Right renal cortex interstitium (tissue), 3 donors: ENCODE results near the gene FRMPD1. TPM values are rescaled to one million over a fixed set of nuclear protein-coding genes. Genes with fewer than 3 reads are reported as not detected.
A peak's percentile ranks its signal among the peaks of the same experiment; 100 is the strongest.
"Not testable (repeated sequence)": the region's sequence is repeated elsewhere in the genome, so short reads cannot be mapped to it uniquely, and the experiment has no call there.

Experiments
- DNase-seq, 3 donors: peaks; one replicate each; pipeline ENCODE4 v3.0.0-alpha.2; 2013; ENCODE audit warnings: low read depth in 3 of 3, low spot score in 2 of 3
- polyA plus RNA-seq, 3 donors: library from polyadenylated mRNA; unstranded; fragments of 120-200 nt; gene quantifications; one replicate each; pipeline ENCODE4 v1.2.1, GENCODE V29; 2013; ENCODE audit not compliant: insufficient read length in 3 of 3

The FRMPD1 gene, protein sequence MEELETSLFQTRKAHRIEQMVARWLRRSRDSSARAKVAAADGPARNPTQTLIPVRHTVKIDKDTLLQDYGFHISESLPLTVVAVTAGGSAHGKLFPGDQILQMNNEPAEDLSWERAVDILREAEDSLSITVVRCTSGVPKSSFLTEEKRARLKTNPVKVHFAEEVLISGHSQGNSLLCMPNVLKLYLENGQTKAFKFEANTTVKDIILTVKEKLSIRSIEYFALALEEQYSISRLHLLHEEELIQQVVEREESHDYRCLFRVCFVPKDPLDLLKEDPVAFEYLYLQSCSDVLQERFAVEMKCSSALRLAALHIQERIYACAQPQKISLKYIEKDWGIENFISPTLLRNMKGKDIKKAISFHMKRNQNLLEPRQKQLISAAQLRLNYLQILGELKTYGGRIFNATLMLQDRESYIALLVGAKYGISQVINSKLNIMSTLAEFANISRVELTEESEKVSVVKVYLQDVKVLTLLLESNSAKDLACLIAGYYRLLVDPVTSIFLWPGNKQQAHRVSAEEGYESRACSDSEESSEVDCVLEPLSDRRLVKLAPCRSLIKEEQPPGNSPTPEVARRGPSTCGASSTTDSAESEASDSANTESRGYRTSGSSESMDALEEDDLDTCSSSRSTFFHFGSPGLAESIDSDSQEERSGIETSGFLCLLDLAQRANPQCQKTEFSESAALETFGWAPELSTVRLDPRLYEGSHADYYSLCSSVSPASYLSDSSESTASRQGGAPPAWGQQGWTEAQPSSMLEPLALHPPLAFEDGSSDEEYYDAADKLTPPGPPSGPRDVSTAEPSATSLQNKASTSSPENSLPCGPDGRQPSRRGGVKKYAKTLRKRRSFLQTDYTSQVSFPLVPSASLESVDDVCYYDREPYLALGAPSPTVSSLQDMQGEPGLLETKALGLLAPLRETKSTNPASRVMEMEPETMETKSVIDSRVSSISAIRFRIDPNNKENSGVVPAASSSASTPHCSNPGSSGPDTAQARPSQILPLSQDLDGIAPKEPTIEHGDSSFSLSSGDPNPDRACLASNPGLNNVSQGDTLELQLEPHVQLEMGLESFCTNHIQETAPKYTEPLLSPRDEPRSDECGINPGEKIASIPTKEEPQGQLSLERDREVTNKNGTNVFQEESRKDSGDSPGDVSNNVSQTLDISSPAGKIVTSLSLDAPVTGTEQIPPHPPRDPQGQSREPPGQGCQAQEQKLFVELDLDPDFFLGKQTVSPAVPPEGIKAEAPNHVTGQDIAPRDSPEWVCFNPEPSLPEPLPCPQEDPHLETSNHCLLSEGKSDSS (N-terminal part only)
- under 1 TPM; 0.68 to 0.89 (median 0.81) TPM for polyA plus RNA-seq

DNA sequence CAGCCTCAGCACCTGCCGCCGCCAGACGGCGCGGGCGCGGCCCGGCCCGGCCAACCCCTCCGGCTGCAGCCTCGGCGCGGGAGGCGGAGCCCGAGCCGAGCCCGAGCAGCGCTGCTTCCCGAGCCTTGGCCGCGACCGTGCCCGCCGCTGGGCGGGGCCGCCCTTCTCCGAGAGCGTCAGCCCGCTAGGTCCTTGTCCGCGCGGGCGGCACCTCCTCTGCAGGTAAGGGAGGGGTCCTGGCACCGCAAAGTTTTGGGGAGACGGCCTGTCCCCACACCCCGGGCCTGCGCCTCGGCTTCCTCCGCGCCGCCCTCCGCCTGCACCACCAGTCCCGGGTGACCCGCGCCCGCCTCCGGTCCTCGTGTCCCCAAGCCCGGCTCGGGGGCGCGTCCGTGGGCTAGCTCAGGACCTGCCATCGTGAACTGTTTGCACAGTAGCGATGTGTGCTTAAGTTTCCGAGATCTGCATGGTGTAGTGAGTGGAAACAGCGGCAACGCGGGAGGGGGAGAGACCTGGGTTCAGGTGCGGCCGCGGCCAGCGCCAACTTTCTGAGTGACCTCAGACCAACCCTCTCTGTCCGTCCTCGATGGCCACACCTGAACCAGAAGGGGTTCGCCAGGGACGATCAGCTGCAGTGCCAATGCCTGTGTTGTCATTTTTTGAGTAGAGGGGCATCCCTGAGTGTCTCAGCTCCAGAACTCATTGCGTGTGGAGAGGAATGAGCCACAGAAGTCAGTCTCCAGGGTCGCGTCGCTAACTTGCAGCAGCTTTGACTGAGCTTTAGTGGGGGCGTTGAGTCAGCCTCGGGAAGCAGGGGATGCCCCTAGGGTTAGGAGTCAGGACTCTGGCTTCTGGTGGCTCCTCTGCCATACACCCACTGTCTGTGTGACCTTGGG lies at the start of gene FRMPD1:
FRMPD1 (plus strand) TSS at position 82 of the 896 bp plus-strand sequence. CDS start 41,688 bp downstream, outside the sequence.
- peak in 2 of 3 donors; percentile 42 to 51 for DNase-seq

DNA sequence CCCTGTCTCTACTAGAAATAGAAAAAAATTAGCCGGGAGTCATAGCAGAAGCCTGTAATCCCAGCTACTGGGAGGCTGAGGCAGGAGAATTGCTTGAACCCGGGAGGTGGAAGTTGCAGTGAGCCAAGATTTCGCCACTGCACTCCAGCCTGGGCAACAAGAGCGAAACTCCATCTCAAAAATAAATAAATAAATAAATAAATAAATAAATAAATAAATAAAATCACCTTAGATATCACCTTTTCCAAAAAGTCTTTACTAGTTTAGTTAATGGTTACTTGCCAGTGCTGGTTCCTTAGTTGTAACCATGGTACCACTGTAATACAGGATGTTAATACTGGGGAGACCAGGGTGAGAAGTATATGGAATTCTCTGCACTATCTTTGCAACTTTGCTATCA lies 48.7 kb upstream of the FRMPD1 start:
- not testable (repeated sequence) for DNase-seq

DNA sequence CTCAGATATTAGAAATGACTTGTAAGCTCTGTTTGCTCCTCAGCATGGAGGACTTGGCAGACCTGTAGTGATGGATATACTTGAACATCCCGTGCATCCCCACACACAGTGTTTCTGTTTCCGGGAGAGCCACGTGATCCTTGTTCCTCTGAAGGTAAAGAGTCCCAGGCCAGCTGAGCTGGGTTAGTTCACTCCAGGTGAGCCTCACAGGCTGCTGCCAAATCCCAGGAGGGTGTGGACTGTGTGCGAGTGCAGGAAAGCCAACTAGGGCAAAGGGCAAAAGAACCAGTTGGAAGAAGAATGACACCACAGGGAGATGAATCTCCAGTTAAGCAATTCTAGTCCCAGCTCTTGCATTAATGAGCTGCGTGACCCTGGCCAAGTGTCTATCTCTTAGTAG lies 47.9 kb upstream of the FRMPD1 start:
- DNase-seq: no peak

DNA sequence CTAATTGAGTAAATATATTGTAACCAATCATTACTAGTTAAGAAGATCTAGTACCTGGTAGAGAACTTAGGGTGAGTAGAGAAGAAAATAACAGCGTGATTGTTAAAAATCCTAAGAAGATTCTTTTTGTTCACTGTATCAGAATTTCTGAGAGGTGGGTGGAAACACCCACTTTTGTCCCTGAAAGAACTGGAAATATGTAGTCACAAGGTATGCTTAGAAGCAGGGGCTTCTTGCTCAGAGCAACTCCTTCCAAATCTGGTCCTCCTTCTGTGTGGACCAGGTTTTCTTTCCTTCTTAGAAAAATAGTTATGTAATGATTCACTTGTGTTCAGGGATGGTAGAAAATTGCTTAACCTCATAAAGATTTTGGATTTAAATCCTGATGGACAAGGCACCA lies 46.5 kb upstream of the FRMPD1 start:
- no peak for DNase-seq

DNA sequence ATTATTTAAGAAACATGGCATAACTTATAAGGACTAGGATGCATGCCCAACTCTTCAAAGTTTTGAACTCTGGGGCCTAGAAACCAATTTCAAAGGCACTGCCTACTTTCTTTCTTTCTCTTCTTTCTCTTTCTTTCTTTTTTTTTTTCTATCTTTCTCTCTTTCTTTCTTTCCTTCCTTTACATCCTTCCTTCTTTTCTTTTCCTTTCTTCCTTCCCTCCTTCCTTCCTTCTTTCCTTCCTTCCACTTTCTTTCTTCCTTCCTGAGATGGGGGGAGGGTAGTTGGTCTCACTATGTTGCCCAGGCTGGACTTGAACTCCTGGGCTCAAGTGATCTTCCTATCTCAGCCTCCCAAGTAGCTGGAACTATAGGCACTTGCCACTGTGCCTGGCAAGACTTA lies 42.5 kb upstream of the FRMPD1 start:
- no peak for DNase-seq

DNA sequence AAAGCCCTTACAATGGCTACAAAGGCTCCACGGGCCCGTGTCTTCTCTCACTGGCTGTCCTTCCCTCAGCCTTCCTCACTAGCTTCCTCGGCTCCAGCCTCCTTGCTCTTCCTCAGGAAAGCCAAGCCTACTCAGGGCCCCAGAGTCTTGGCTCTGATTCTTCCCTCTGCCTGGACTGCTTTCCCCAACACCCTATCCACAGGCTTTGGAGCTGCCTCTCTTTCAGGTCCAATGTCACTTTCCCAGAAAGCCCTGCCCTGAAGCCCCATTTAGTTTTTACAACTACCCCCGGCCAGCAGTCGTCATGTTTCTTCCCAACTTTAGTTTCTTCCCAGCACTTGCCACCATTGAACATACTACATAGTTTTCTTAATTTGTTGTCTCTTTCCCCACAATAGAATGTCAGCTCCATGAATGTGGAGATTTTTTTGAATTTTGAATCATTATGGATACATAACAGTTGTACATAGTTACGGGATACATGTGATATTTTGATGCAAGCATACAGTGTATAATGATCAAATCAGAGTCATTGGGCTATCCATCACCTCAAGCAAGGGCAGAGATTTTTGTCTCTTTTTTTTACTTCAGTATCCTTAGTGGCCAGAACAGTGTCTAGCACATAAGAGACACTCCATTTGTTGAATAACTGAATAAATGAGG lies 40.9 kb upstream of the FRMPD1 start:
- no peak for DNase-seq

DNA sequence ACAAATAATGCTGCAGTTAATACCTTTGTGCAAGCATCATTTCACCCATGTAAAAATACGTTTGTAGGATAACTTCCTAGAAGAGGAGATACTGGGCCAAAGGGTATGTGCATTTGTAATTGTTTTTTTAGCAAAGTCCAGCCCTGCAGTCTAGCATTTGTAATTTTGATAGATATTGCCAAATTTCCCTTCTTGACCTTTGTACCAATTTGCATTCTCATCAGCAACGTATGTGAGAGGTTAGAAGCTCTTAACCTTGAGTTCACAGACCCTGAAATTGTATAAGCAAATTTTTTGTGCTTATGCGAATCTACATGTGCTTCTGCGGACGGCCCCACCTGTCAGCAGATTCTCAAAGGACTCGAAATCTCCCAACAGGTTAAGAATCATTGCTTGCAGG lies 39.7 kb upstream of the FRMPD1 start:
- DNase-seq: no peak

DNA sequence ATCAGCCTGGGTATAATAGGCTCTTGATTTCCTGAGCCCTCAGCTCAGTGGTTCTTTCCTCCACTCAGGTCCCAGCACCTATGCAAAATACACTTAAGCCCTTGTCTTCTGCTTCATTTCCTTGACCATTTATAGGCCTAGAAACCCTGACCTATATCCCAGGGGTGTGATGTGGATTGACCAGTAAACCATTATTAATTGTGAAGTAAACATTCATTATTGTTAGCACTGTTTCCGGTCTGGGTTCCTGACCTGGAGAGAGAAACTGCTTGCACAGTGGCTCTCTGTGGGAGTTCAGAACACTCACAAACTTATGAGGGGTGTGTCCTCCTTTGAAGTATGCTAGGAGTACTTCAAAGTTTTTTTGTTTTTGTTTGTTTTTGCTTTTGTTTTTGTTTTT lies 38.8 kb upstream of the FRMPD1 start:
- no peak for DNase-seq

DNA sequence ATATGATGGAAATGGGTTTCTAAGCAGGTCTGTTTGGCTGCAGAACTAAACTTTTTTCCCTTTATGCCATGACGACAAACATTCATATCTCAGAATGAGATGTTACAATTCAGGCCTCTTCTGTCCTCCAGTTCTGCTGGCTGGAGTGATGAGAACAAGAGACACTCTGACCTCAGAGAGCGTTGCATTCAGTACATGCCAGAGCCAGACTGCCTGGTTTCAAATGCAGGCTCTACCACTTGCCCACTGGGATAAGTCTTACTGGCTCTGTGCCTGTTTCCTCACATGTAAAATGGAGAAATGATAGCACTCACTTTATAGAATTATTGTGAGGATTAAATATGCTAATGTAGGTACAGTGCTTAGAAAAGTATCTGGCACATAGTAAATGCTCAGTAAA lies 33.6 kb upstream of the FRMPD1 start:
- DNase-seq: no peak

DNA sequence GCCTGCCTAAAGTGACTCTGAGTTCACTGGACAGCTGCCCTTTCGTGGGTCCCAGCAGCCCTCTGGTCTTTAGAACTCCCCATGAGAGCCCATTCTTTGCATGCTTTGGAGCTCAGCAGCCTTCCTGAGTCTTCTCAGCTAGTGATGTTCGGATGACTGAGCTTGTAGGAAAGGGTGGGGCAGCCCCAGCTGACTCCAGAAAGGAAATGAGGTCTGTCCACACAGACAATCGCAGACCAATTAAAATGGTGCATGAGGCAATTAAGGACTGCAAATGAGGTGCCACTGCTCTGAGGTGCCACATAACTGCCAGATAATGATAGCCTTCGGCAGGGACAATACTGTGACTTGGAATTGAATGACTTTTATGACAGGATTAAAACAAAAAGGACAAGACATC lies 32.9 kb upstream of the FRMPD1 start:
- DNase-seq: no peak

DNA sequence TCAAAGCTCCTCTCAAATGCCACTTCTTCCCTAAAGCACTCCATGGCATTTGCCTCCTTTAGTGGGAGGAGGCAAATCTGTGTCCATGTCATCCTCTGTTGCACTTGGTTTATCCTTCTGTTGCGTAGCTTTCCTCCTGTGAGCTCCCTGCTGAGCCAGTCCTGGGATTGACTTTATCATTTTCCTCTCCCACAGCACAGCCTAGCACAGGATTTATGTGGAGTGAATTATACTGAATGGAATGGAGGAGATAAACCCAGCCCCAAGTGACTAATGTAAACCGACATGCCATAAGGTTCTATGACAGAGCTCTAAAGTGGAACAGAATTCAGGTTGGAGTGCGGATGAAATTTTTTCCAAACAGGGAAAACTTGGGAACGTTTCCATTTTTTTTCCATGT lies 31.9 kb upstream of the FRMPD1 start:
- no peak for DNase-seq

DNA sequence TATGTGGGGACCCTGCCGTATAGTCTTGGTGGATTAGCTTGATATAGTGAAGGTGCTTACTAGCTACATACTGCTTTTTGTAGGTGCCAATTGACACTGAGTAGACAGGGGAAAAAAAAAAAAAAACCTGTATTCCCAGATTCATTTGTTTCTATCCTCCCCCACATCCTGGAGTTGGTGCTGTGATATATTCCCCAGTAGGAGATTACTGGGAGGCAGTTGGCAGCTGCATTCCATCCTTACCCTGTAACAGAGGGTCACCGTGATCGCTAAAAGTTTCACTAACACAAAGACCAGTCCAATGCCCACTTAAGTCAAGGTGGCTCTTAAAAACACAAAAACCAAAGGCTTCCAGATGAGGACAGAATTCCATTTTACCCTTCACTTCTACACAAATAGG lies 30.9 kb upstream of the FRMPD1 start:
- DNase-seq: no peak

DNA sequence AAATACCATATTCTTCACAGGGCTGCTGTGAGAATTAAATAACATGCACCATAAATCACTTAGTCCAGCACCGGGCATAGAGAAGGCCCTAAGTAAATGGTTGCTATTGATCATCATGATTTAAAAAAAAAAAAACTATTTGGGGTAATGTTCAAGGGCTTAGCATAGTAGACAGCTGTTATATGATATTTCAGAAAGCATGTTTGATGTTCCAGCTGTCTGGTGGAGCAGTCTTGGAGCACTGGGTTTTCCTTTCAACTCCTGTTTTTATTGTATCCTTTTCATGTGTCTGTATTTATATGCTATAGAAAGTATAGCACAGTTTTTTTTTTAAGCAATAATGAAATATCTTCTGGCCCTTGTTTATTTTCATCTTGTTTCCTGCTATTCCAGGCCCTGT lies 30.4 kb upstream of the FRMPD1 start:
- DNase-seq: no peak

DNA sequence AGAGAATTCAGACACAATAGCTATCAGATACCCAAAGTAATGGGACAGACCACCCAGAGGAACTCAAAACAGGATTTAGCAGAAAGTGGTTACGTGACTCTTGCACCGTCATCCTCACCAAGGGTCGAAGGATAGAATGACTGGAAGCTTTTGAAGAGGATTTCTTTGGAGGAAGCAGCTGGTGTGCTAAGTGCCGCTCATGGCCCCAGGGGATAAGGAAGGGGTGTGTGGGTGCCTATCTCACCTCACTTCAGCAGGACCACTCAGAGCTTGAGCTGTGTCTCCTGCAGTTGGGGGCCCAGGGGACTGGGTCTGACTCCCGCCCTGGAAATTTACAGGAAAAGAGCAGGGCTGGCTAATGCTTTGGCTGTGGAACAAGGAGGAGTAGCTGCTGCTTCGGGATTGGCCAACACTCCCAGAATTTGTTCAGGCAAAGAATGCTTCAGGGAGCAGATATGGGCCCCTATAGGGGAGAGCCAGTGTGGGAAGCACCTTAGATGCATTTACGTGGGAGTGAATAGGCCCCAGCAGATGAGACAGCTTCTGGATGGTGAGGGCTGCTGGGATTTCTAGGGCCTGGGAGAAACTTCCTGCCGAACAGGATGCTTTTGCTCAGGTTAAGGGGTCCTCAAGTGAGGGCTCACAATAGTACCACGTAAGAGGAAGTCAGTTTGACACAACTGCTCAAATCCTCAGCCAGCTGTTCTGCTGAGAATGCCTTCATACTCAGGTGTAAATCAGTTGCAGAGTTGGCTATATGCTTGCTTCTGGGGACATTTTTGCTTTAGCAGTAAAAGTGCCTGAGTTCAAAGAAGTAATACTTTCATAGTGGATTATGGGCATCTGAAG lies 29.3 kb upstream of the FRMPD1 start:
- DNase-seq: no peak

DNA sequence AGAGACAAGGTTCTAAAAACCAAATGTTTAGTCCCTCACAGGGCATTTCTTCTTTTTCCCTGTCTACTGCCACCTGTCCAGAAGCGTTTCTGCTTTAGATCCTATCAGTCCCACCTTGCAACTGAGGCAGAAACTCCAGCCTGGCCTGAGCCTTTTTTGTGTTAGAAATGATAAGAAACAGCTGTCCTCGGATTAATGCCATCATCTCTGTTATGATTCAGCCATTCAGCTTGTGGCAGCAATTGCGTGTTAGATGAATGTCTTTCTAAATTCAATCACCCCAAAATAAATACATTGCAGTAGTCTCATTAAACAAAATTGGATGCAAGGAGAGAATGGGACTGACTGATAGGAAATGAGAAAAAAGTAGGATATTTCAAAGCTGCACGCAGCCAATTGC lies 28.3 kb upstream of the FRMPD1 start:
- DNase-seq: no peak

DNA sequence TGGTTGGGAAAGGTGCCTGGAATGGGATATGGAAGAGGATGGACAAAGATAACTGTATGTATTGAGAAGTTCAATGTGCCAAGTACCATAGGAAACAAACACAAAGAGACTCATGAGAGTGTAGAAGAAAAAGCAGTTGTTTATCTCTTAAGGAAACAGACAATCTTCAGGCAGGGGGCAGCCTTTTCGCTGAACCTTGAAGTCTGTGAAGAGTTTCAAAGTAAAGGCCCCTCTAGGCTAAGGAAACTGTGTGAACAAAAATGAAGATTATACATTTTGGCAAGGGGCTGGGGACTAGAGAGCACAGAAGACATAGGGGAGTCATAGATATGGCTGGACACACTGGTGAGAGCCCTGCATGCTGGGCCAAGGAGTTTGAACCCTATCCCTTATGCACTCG lies 27.5 kb upstream of the FRMPD1 start:
- no peak for DNase-seq

DNA sequence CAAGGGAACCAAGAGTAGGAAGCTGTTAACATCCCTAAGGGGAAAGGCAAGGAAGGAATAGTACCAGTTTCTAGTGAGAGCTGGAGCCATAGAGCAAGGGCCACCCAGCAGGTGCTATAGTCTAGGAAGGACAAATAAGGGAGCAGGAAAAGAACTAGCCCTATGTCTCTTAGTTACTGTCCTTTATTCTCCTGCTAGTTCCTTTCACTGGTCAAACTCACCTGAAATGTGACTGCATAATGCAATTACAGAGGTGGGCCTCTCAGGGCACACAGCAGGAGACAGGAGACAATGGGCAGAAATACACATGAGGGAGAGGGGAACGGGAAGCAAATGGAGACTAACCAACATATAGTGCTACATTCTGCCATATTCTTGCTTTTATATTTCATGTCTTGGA lies 26.7 kb upstream of the FRMPD1 start:
- DNase-seq: no peak

DNA sequence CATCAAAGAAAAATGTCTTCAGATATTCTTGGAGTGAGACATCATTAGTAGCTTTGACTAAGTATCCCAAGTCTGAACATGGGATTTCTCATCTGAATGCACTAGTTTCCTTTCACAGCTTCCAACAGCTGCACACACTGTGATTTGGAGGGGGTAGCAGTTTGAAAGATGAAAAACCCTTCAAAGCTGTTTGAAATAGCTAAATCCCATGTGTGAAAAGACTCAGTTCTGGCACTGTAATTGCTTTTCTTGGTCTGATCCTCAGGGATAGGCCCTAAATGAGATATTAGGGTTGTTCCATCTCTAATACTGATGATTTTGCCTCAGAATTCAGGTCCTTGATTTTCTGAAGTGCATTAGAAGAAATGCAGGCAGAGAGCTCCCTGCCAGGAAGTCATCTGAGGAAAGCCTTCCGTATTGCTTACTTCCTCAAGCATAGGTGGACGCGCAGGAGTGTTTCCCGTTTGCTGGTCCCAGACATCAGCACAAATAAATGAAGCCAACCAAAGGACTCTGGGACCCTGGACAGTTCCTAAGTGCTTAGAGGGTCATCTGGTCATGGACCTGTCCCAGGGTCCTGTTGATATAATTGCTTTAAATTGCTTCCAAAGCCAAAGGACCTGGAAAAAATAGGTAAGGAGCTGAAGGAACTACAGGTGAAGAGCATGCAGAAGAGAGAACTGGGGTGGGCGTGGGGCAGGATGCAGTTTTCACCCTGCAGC lies 25.6 kb upstream of the FRMPD1 start:
- no peak for DNase-seq
